A673 (cell line): Measurements from ENCODE around the gene SPPL3. TPM values are rescaled to one million over a fixed set of nuclear protein-coding genes. Genes with fewer than 3 reads are reported as not detected.

ENCODE experiments used
- BruUV-seq: library from RNA; stranded (reverse); fragments of 400-500 nt; replicated peaks from 2 replicates; lab custom pipeline; 2021; lab: Mats Ljungman, UMichigan
- CTCF ChIA-PET: fragments of 300-600 bp; sonication (Branson Sonifier 250); formaldehyde crosslinking; loops from one replicate; lab custom pipeline; 2022; ENCODE audit warnings: antibody characterized with exemption; lab: Charles Lee
- POLR2A ChIA-PET: fragments of 300-600 bp; sonication (Branson Sonifier 250); formaldehyde crosslinking; loops from one replicate; lab custom pipeline; 2022; ENCODE audit warnings: antibody characterized with exemption; ENCODE audit not compliant: low non-redundant PET; lab: Charles Lee
- DNase-seq: peaks from one replicate; pipeline ENCODE4 v3.0.0-alpha.2; 2015; ENCODE audit warnings: low spot score
- H3K27ac ChIP-seq: fragments of 200-600 bp; sonication (generic); 2 replicates; pipeline ENCODE4 v1.5.1; 2016; ENCODE audit warnings: mixed run types, low read depth, mild to moderate bottlenecking, mixed read lengths, antibody characterized with exemption, low read length; ENCODE audit not compliant: poor library complexity, severe bottlenecking
- H3K27me3 ChIP-seq: fragments of 200-600 bp; sonication (generic); replicated peaks from 2 replicates; pipeline ENCODE4 v1.6.1; 2017; ENCODE audit warnings: mixed run types, low read depth, mild to moderate bottlenecking, mixed read lengths, antibody characterized with exemption, low read length; ENCODE audit not compliant: insufficient read depth, poor library complexity
- H3K36me3 ChIP-seq: fragments of 200-600 bp; sonication (generic); 2 replicates; pipeline ENCODE4 v1.6.1; 2016; ENCODE audit warnings: mixed run types, mild to moderate bottlenecking, mixed read lengths, antibody characterized with exemption, low read length; ENCODE audit not compliant: insufficient read depth, poor library complexity, severe bottlenecking
- H3K4me1 ChIP-seq: fragments of 200-600 bp; sonication (generic); 2 replicates; pipeline ENCODE4 v1.6.1; 2017; ENCODE audit warnings: mixed run types, mild to moderate bottlenecking, mixed read lengths, antibody characterized with exemption, low read length; ENCODE audit not compliant: insufficient read depth, poor library complexity, severe bottlenecking
- H3K4me3 ChIP-seq: fragments of 200-600 bp; sonication (generic); 2 replicates; pipeline ENCODE4 v1.5.1; 2016; ENCODE audit warnings: low read depth, mixed run types, mild to moderate bottlenecking, mixed read lengths, low read length; ENCODE audit not compliant: poor library complexity, severe bottlenecking
- H3K9me3 ChIP-seq: fragments of 200-600 bp; sonication (generic); 2 replicates; pipeline ENCODE4 v1.6.1; 2016; ENCODE audit warnings: mixed run types, low read depth, mild to moderate bottlenecking, mixed read lengths, antibody characterized with exemption, low read length; ENCODE audit not compliant: poor library complexity, severe bottlenecking
- CTCF ChIP-seq: fragments of 300-800, 200-600 bp; sonication (generic); conservative IDR thresholded peaks from 2 replicates; pipeline ENCODE4 v1.5.1; 2017; ENCODE audit warnings: low read depth, mild to moderate bottlenecking, antibody characterized with exemption, low read length, moderate library complexity, mixed read lengths
- EZH2 ChIP-seq: fragments of 200-600 bp; sonication (generic); IDR thresholded peaks from 2 replicates; pipeline ENCODE4 v1.6.1; 2017; ENCODE audit warnings: borderline replicate concordance, low read depth, mild to moderate bottlenecking, mixed read lengths, antibody characterized with exemption, low read length; ENCODE audit not compliant: poor library complexity, severe bottlenecking
- intact Hi-C: fragments of 100-400 bp; cut with micrococcal nuclease; formaldehyde crosslinking; loops from one replicate; pipeline ENCODE4 v1.10.0; 2022; ENCODE audit not compliant: unreplicated experiment
- total RNA-seq: library from RNA; stranded (reverse); gene quantifications from 2 replicates; pipeline ENCODE4 v1.2.3, GENCODE V29; 2021

SPPL3 gene
- total RNA-seq, 1 experiment from 2014 or later, result 46.9 TPM

GRCh38 chr12:120822832-120823503 lies 81.2 kb downstream of the SPPL3 start:
- H3K27ac ChIP-seq, result no peak overlapping the region
- no peak overlapping the region for H3K4me3 ChIP-seq
- DNase-seq, result no peak
- H3K4me1 ChIP-seq, result no peaks in the 10 kb centered on the region
- intact Hi-C loops, result no loop called here
- POLR2A ChIA-PET, result no interaction called here
- TF ChIP-seq EZH2 (no peak), CTCF (no peak)
- H3K27me3 ChIP-seq, result no peaks in the 10 kb centered on the region
- CTCF ChIA-PET, result no interaction called here
- no peaks in the 10 kb centered on the region for H3K36me3 ChIP-seq
- BruUV-seq, result no TSS peak
- no peaks in the 10 kb centered on the region for H3K9me3 ChIP-seq

GRCh38 chr12:120821878-120822277 lies 82.3 kb downstream of the SPPL3 start:
- Histone ChIP-seq H3K4me3 (no peak overlapping the region), H3K4me1 (no peaks in the 10 kb centered on the region), H3K27ac (no peak overlapping the region), H3K9me3 (no peaks in the 10 kb centered on the region), H3K27me3 (no peaks in the 10 kb centered on the region), H3K36me3 (no peaks in the 10 kb centered on the region)
- POLR2A ChIA-PET, result no interaction called here
- TF ChIP-seq EZH2 (no peak), CTCF (no peak)
- intact Hi-C loops, result no loop called here
- DNase-seq, result no peak
- no TSS peak for BruUV-seq
- CTCF ChIA-PET, result no interaction called here

GRCh38 chr12:120820884-120821510 lies 83.2 kb downstream of the SPPL3 start:
- intact Hi-C loops, result no loop called here
- POLR2A ChIA-PET, result no interaction called here
- BruUV-seq, result no TSS peak

More at GRCh38 chr12:120820884-120821510, 83.2 kb downstream of the SPPL3 start:
- Histone ChIP-seq H3K9me3 (no peaks in the 10 kb centered on the region), H3K4me3 (no peak overlapping the region), H3K36me3 (no peaks in the 10 kb centered on the region), H3K27me3 (no peaks in the 10 kb centered on the region), H3K27ac (no peak overlapping the region), H3K4me1 (no peaks in the 10 kb centered on the region)
- CTCF ChIA-PET, result no interaction called here
- no peak for TF ChIP-seq CTCF
- no peak for TF ChIP-seq EZH2
- DNase-seq, result no peak
